ENCODE data around the gene ZNF423. TPM values are rescaled to one million over a fixed set of nuclear protein-coding genes. Genes with fewer than 3 reads are reported as not detected.

Gene ZNF423
- total RNA-seq, 1 donor from 2014 or later: 8.4 TPM

DNA sequence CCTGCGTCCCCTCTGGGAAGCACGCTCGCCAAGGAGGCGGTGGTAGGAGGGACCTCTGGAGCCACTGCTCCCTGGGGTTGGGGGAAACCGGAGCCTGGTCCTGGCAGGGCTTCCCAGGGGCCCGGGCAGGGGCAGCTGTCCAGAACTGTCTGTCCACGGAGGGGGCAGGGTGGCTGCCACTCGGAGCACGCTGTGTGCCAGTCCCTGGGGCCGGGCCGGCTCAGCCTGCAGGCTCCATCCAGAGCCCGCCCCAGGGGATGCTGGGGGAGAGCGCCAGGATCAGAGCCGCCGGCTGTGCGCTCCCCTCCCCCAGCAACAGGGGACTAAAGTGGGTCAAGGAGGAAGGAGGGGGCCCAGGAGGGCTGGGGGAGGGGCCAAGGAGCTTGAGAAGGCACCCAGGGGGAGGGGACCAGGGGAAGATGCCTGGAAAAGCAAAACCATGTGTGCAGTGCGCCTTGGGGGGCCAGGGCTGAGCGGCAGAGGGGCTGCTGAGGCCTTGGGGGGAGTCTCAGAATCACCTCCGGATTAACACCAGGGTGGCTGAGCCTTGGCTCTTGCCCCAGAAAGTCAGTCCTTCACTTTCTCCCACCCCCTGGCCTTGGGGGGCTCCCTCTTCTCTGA, 21.3 kb downstream of the ZNF423 start:
- DNase-seq (peak; percentile 83), ATAC-seq (ENCODE audit: poor library complexity) (peak; percentile 51)
- intact Hi-C loops (cut with DNase I): no loop called here

DNA sequence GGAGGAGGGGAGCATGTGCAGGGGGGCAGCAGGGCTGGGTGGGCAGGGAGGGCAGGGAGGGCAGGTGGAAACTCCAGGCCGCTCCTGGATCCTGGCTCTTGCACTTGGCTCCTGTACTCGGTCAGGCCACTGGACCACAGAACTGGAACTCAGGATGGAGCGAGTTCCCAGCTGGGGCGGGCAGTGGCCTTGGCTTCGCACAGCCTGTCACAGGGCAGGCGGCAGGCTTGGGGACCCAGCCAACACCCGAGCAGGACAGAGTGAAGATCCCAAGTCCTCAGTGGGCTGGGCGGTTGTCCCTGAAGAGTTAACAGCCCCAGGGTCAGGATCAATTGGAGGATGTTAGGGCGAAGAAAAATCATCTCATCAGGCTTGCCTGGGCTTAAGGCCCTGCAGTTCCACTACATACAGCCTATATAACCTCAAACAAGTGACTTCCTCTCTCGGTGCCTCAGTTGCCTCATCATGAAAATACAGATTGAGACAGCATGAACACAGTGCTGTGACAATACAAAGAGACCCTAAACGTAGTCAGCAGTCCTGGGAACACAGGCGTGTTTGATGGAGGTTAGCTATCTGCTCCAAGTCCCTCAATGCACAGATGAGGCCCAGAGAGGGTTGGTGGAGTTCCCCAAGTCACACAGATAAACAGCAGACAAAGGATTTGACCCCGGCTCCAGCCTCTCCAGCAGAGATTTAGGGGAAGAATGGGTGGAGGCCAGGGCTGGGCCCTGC, 21.9 kb downstream of the ZNF423 start:
- ATAC-seq (ENCODE audit: poor library complexity) (no peak), DNase-seq (peak; percentile 68)
- intact Hi-C loops (cut with DNase I): no loop called here

DNA sequence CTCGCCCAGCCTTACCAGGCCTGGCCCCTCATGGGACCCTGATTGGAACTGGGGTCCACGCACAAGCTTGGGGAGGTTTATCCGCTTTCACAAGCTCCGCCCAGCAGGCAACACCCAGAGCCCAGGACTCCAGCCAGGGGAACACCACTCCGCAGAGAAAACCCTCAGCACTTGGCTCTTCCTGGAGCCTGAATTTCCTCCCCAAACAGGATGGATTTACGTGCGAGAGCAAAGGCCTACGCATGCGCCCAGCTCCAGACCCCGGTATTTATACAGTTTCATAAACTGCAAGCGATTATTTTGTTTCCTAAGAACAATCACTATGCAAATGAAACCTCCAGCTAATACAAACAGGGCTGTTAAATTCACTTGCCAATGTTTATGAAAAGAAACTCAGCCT, 22.8 kb downstream of the ZNF423 start:
- ATAC-seq (ENCODE audit: poor library complexity): peak; percentile 51
- intact Hi-C loops (cut with DNase I): no loop called here

DNA sequence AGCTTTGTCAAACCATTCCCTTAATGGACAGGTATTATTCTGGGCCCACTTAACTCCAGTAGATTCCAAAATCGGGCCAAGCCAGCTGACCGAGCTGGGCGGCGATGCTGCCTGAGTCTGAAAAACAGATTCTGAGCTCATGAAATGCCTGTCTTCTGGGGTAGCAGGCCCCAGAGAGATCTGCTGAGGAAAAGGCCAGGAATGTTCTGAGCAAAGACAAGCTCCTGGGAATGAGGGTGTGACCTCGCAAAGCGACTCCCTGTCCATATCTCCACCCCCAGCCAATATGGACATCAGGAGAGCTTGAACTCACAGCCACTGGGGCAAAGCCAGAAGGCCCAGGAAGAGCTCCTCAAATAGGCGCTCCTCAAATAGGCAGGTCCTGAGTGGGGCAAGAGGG, 23.7 kb downstream of the ZNF423 start:
- intact Hi-C loops (cut with DNase I): no loop called here
- ATAC-seq (ENCODE audit: poor library complexity) (peak; percentile 57), DNase-seq (peak; percentile 69)

More for the DNA sequence above, 22.8 kb downstream of the ZNF423 start:
- DNase-seq: peak; percentile 84

DNA sequence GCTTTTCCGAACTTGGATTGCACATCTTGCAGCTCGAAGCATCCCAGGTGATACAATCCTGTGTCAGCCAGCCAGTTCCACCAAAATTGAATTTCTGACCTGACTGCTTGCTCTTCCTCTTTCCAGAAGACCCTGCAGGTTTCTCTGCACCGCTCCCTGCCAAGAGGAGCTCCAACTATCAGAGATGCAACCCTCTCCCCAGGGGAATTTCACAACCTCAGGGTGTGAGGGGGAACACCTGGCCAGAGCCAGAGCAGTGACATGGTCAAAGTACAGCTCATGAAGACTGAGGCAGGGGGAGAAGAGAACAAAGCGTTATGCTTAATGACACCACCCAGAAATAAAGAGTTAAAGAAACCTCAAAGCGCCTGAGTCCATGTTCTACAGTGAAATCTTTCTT, 25.0 kb downstream of the ZNF423 start:
- intact Hi-C loops (cut with DNase I): no loop called here
- ATAC-seq (ENCODE audit: poor library complexity): no peak

DNA sequence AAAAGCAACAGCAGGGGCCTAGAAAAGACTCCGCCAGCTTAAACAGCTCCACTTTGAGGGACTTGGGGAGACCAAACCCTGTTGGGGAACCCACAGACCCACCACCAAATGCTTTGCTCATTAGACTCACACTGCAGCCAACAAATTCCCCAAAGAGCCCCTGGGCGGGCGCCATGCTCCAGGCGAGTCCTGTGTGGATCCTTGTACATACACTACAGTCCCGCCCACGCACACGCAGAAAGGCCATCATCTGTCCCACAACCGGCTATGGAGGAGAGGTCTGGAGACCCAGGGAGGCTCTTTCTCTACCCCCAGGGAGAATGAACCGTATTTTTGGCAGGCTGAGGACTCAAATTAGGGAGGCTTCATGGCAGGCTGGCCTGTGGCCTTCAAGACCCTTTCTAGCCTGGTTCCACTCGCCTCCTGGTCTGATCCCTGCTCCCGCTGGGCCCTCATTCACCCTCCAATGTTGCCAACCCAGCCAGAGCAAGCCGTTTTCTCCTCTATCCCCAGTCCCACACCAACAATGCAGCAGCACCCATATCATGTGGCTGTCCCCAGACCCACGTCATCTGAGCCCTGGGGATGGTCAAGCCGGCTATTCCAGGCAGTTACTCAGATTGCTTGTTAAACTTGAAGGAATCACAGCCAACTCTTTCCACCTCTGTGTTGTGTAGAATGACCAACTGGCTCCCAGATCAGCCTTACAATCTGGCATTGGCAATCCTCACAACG, 27.2 kb downstream of the ZNF423 start:
- DNase-seq (peak; percentile 72), ATAC-seq (ENCODE audit: poor library complexity) (peak; percentile 26)
- intact Hi-C loops (cut with DNase I): no loop called here

More for the DNA sequence above, 25.0 kb downstream of the ZNF423 start:
- no peak for DNase-seq

DNA sequence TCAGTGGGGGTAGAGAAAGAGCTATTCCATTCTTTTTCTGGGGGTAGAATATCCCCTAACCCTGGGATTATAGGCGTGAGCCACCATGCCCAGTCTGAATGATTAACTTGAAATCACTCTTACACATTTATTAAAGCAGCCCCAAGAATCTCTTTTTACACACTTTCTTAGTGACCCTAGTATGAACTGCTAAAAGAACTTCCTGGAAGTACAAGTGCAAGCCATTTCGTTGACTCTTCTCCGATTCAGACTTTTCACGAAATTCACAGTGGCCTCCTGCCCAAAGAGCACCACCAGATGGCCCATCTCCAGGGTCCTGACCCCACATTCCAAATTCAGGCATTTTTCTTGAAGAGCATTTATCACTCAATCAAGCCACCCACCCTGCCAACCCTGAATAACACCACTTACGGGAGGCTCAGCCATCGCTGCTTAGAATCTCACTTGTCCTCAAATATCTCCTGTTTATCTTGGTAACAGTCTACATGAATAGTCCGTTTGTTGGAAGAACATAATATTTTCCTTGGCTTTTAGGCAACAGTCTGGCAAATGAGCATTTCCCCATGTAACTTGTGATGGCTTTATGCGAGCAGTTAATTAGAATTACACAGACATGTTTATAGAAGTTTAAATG, 28.0 kb downstream of the ZNF423 start:
- no peak for DNase-seq
- peak; percentile 57 for ATAC-seq (ENCODE audit: poor library complexity)
- intact Hi-C loops (cut with DNase I): no loop called here

DNA sequence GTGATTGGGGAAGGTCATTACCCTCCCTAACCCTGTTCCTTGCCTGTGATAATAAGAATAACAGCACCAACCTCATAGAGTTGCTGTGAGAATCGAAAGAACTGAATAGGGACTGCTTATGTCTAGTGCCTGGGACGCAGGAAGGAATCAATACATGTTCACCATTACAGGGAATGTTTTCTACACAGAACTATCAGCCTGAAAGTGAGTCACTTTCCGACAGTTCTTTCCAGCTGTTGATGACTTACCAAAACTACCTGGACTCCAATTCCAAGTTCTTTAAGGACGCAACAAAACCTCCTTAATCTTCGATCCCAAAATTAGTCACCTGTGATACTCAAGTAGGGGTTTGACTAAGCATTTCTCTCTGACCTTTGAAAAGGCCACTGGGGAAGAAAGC, 29.4 kb downstream of the ZNF423 start:
- ATAC-seq (ENCODE audit: poor library complexity) (no peak), DNase-seq (no peak)
- intact Hi-C loops (cut with DNase I): no loop called here

DNA sequence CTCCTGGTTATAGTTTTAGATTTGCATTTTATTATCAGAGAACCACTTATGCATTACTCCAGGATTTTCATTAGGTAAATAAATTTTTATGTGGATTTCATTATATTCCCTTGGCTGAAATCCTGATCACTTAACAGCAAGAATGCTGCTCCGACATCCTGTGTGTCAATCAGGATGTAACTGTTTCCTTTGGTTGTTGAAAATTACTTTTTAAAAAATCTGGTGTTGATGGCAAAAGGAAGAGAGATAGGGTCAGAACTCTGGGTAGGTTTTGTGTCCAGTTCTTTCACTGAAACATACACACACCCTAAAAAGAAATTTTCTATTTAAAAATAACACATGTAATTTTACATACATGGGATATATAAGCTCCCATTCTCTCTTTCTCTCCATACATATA, 30.9 kb downstream of the ZNF423 start:
- ATAC-seq (ENCODE audit: poor library complexity) (no peak), DNase-seq (no peak)
- intact Hi-C loops (cut with DNase I): no loop called here

DNA sequence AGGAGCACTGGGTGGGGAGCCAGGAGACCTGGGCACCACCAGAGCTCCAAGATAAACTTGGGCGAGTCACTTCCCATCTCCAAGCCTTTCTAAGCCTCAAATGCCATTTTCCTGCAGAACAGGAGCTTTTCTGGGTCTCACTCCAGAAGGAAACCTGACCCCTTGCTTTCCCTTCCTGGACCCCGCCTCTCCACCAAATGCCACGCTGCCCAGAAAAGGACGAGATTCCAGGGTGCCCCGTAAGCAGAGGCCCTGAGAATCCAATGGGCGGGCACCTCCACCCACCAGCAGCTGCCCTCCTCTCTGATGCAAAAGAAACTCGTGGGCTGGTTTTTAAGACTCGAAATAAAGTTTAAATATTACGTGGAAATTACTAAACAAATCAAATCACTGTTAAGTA, 31.3 kb downstream of the ZNF423 start:
- no peak for ATAC-seq (ENCODE audit: poor library complexity)
- intact Hi-C loops (cut with DNase I): no loop called here

DNA sequence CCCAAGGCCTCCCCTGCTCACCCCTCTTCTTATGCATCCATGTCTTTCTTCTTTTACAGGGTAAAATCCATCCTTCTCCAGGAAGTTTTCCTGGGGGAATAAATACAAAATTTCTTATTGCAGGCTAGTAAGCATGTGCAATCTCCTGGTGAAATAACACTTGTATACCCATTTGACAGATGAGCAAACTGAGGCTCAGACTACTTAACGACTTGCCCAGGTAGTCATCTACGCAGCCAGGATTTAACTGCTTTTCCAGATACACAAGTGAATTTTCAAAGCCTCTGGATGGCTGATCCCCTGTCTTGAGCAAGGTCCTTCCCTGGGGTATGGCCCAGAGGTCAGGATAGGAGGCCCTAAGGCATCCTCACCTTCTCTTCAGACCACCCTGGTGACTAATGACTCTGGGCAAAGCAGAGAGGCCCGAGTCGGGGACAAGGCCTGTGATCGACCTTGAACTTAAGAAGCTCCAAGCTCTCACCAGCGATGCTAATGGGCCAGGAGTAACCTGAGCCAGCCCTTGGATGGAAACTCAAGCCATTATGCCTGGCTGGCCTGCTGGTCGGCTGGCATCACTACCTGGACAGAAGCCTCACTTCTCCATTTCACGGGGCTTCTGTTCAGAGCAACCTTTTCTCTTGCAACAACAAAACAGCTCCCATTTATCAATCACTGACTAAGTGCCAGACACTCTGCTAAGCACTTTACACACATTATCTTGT, 33.1 kb downstream of the ZNF423 start:
- intact Hi-C loops (cut with DNase I): no loop called here
- ATAC-seq (ENCODE audit: poor library complexity): no peak
- no peak for DNase-seq

More for the DNA sequence above, 31.3 kb downstream of the ZNF423 start:
- DNase-seq: no peak

DNA sequence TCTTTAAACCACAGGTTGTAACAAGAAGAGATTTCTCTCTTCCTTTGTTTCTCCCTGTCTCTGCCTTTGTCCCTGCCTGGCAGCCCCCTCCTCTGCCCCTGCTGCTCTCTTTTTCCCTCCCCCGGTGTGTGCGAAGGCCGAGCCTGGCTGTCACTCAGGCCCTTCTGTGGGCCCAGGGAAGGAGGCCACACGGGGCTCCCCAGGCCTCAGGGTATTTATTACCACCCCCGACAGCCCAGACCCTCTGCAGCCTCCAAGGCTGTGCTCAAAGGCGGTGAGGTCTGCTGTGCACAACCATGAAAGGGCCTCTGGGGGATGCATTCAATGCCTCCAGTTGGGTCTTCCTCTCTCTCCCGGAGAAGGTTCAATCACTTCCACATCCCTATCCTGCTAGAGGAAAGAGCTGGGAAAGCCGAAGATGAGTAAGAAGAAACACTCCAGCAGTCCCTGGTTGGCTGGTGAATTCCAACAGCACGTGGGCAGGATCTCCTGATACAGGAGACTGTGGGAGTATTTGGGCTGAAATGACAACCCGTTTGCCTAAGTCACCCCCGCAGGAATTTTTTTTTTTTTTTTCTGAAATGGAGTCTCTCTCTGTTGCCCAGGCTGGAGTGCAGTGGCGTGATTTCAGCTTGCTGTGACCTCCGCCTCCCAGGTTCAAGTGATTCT, 34.2 kb downstream of the ZNF423 start:
- DNase-seq: no peak
- intact Hi-C loops (cut with DNase I): no loop called here
- no peak for ATAC-seq (ENCODE audit: poor library complexity)

DNA sequence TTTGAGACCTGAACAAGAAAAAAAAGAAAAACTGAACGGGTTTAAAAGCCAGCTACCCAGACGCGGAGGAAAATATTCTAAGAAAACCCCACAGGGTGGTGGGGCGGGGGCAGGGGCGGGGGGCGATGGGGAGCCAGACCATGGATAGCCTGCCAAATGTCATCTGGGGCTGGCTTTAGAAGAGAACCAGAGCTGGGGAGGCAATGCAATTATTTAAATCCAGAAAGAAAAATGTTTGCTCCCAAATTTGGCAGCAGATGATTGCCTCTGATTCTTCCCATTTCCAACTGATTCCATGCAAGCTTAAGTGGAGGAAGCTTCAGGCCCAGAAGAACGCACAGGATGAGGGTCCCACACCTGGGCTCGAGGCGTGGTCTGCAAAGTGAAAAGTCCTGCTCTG, 34.8 kb downstream of the ZNF423 start:
- ATAC-seq (ENCODE audit: poor library complexity) (no peak), DNase-seq (no peak)
- intact Hi-C loops (cut with DNase I): no loop called here

DNA sequence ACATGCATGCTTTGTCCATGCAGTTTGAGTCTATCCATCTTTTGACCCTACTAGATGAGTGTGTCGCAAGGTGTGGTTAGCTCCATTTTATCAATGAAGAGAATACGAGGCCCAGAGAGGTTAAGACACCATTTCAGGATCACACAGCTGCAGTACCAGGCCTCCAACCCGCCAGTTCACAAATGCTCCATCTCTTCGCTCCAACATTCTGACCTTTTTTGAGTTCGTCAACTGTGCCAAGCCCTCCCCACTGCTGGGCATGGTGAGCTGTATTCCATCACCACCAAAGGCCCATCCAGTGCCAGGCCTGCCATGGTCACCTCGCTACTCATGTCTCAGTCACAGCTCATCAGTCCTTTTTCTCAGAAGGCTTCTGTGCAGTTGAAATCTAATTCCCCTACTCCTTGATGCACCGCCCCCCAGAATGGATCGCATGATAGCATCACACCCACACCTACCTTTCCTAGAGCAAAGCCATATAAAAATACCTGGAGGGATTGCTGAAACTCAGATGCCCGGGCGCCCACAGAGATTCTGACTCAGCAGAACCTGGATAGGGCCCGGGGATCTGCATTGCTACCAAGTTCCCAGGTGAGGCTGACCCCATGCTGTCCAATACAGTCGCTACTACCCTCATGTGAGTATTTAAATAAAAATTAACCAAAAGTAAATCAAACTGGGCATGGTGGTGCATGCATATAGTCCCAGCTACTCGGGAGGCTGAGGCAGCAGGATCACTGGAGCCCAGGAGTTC, 38.0 kb downstream of the ZNF423 start:
- ATAC-seq (ENCODE audit: poor library complexity): no peak
- no peak for DNase-seq
- intact Hi-C loops (cut with DNase I): no loop called here

DNA sequence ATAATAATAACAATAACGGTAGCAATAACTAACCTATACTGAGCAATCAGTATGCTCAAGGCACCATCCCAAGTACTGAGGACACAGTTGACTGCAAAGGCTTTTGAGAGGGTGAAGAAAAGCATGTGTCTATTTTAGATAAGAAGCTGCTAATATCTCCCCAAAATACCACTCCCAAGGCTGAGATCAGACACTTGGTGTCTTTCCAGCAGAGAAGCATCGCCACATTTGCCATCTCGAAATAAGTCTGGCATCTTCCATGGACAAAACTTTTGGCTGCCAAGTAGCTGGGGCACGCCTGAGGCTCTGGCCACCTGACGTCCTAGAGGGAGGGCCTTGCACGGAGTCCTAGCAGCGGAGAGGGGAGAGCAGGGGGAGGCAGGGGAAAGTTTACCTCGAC, 39.0 kb downstream of the ZNF423 start:
- no peak for DNase-seq
- peak; percentile 27 for ATAC-seq (ENCODE audit: poor library complexity)
- intact Hi-C loops (cut with DNase I): no loop called here

DNA sequence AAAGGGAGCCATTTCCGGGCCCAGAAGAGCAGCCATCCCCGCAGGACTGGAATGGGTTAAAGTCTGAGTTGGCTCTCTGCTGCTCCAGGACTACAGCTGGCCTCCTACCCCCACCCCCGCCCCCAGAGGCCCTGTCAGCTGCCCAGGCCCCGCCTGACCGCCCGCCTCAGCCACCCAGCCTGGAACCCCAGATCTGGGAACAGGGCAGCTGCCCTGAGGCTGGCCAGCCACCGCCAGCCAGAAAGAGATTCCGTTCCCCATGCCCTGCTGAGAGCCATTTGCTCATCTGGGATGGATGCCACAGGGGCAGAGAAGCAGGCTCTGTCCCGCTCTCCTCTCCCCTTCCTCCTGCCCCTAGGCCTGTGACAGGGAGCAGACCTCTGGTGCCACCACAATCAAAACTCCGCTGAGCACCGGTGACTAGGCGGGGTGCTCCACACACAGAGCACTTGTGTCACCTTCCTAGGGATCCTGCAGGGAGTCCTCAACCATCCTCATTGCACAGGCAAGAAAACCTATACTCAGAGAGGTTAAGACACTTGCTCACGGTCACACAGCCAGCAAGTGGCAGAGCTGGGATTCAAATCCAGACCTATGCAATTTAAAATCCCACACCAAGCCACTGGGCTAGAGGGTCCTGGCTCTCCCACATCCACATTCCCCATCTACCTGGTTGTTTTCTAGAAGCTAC, 44.1 kb downstream of the ZNF423 start:
- DNase-seq (no peak), ATAC-seq (ENCODE audit: poor library complexity) (peak; percentile 61)
- intact Hi-C loops (cut with DNase I): no loop called here

DNA sequence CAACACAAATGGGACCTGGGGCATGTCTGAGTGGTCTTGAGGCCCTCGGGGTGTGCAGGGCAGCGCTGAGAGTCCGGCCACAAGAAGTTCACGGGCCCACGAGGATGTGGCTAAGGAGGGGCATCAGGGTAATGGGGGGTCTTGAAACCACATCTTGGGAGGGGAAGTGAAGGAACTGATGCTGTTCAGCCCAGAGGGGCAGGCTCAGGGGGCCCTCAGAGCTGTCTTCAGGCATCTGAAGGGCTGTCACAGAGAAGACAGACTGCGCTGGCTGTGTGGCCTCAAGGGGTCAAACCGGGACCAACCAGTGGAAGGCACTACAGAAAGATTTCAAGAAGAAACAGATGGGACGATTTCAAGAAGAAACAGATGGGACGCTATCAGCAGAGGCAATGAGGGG, 45.1 kb downstream of the ZNF423 start:
- DNase-seq (no peak), ATAC-seq (ENCODE audit: poor library complexity) (no peak)
- intact Hi-C loops (cut with DNase I): no loop called here
